SK-N-SH treated with all-trans-retinoic acid at 6 μM for 48 hours (cell line): ENCODE data around the gene BNC2.

Experiments
- GLIS3 ChIP-seq: fragments of 250-450 bp; sonication (Bioruptor Pico); IDR thresholded peaks from 2 replicates; pipeline ENCODE4 v1.5.0; 2020; ENCODE audit warnings: mild to moderate bottlenecking, moderate library complexity
- OSR1 ChIP-seq: fragments of 250-450 bp; sonication (Bioruptor Pico); IDR thresholded peaks from 2 replicates; pipeline ENCODE4 v1.8.0; 2022; ENCODE audit warnings: moderate library complexity, mild to moderate bottlenecking, inconsistent platforms
- TCF4 ChIP-seq: fragments of 250-450 bp; sonication (Bioruptor Pico); IDR thresholded peaks from 2 replicates; pipeline ENCODE4 v1.8.0; 2021; ENCODE audit warnings: mild to moderate bottlenecking, moderate library complexity, borderline replicate concordance
- TOX ChIP-seq: fragments of 250-450 bp; sonication (Bioruptor Pico); IDR thresholded peaks from 2 replicates; pipeline ENCODE4 v1.8.0; 2021; ENCODE audit warnings: mild to moderate bottlenecking, moderate library complexity, borderline replicate concordance
- ZFP3 ChIP-seq: fragments of 250-450 bp; sonication (Bioruptor Pico); IDR thresholded peaks from 2 replicates; pipeline ENCODE4 v1.5.0; 2020; ENCODE audit warnings: mild to moderate bottlenecking, moderate library complexity
- ZNF8 ChIP-seq: fragments of 450-650 bp; formaldehyde crosslinking; IDR thresholded peaks from 2 replicates; pipeline ENCODE4 v1.5.0; 2020; ENCODE audit warnings: mild to moderate bottlenecking, moderate library complexity
- TF ChIP-seq, protein P1 (sequence below): fragments of 250-450 bp; sonication (Bioruptor Pico); IDR thresholded peaks from 2 replicates; pipeline ENCODE4 v1.5.1; 2021; ENCODE audit warnings: mild to moderate bottlenecking, moderate library complexity
- TF ChIP-seq, protein P2 (sequence below): fragments of 250-450 bp; sonication (Bioruptor Pico); IDR thresholded peaks from 2 replicates; pipeline ENCODE4 v1.8.0; 2020; ENCODE audit warnings: mild to moderate bottlenecking, moderate library complexity, borderline replicate concordance
- TF ChIP-seq, protein P3 (sequence below): fragments of 250-450 bp; sonication (Bioruptor Pico); IDR thresholded peaks from 2 replicates; pipeline ENCODE4 v1.5.0; 2020; ENCODE audit warnings: mild to moderate bottlenecking, moderate library complexity
- TF ChIP-seq, protein P4 (sequence below): fragments of 250-450 bp; sonication (Bioruptor Pico); IDR thresholded peaks from 2 replicates; pipeline ENCODE4 v1.8.0; 2021; ENCODE audit warnings: low read depth, mild to moderate bottlenecking, moderate library complexity, borderline replicate concordance

DNA sequence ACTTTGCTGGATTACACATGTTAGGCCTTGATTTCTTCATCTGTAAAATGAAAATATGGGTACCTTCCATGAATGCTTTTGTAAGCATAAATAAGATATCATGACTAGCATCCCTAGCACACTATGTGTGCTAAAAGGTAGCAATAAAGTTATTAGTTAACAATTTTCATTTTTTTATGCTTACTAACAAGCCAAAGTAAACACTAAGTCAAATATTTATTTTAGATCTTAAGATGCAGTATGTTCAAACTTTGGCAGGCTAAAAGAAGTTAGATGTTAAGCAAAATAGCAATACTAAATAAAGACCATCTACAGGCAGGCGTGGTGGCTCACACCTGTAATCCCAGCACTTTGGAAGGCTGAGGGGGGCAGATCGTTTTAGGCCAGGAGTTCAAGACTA, 169.1 kb downstream of the BNC2 start:
- TF ChIP-seq, protein P1, sequence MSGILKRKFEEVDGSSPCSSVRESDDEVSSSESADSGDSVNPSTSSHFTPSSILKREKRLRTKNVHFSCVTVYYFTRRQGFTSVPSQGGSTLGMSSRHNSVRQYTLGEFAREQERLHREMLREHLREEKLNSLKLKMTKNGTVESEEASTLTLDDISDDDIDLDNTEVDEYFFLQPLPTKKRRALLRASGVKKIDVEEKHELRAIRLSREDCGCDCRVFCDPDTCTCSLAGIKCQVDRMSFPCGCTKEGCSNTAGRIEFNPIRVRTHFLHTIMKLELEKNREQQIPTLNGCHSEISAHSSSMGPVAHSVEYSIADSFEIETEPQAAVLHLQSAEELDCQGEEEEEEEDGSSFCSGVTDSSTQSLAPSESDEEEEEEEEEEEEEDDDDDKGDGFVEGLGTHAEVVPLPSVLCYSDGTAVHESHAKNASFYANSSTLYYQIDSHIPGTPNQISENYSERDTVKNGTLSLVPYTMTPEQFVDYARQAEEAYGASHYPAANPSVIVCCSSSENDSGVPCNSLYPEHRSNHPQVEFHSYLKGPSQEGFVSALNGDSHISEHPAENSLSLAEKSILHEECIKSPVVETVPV: no peak
- TF ChIP-seq ZFP3 (CRISPR knock-in tag) (no peak), TCF4 (CRISPR knock-in tag) (no peak), TOX (no peak), ZNF8 (CRISPR knock-in tag) (no peak), OSR1 (CRISPR knock-in tag) (no peak), GLIS3 (CRISPR knock-in tag) (no peak)
- TF ChIP-seq, protein P2, sequence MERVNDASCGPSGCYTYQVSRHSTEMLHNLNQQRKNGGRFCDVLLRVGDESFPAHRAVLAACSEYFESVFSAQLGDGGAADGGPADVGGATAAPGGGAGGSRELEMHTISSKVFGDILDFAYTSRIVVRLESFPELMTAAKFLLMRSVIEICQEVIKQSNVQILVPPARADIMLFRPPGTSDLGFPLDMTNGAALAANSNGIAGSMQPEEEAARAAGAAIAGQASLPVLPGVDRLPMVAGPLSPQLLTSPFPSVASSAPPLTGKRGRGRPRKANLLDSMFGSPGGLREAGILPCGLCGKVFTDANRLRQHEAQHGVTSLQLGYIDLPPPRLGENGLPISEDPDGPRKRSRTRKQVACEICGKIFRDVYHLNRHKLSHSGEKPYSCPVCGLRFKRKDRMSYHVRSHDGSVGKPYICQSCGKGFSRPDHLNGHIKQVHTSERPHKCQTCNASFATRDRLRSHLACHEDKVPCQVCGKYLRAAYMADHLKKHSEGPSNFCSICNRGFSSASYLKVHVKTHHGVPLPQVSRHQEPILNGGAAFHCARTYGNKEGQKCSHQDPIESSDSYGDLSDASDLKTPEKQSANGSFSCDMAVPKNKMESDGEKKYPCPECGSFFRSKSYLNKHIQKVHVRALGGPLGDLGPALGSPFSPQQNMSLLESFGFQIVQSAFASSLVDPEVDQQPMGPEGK (CRISPR knock-in tag): no peak
- TF ChIP-seq, protein P3, sequence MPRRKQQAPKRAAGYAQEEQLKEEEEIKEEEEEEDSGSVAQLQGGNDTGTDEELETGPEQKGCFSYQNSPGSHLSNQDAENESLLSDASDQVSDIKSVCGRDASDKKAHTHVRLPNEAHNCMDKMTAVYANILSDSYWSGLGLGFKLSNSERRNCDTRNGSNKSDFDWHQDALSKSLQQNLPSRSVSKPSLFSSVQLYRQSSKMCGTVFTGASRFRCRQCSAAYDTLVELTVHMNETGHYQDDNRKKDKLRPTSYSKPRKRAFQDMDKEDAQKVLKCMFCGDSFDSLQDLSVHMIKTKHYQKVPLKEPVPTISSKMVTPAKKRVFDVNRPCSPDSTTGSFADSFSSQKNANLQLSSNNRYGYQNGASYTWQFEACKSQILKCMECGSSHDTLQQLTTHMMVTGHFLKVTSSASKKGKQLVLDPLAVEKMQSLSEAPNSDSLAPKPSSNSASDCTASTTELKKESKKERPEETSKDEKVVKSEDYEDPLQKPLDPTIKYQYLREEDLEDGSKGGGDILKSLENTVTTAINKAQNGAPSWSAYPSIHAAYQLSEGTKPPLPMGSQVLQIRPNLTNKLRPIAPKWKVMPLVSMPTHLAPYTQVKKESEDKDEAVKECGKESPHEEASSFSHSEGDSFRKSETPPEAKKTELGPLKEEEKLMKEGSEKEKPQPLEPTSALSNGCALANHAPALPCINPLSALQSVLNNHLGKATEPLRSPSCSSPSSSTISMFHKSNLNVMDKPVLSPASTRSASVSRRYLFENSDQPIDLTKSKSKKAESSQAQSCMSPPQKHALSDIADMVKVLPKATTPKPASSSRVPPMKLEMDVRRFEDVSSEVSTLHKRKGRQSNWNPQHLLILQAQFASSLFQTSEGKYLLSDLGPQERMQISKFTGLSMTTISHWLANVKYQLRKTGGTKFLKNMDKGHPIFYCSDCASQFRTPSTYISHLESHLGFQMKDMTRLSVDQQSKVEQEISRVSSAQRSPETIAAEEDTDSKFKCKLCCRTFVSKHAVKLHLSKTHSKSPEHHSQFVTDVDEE: no peak
- TF ChIP-seq, protein P4, sequence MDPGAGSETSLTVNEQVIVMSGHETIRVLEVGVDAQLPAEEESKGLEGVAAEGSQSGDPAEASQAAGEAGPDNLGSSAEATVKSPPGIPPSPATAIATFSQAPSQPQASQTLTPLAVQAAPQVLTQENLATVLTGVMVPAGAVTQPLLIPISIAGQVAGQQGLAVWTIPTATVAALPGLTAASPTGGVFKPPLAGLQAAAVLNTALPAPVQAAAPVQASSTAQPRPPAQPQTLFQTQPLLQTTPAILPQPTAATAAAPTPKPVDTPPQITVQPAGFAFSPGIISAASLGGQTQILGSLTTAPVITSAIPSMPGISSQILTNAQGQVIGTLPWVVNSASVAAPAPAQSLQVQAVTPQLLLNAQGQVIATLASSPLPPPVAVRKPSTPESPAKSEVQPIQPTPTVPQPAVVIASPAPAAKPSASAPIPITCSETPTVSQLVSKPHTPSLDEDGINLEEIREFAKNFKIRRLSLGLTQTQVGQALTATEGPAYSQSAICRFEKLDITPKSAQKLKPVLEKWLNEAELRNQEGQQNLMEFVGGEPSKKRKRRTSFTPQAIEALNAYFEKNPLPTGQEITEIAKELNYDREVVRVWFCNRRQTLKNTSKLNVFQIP: no peak
